Fibroblast of mammary gland (primary cell): ENCODE results near the gene NME7.

Source experiments
- DNase-seq: peaks from one replicate; pipeline ENCODE4 v3.0.0-alpha.2; 2010; ENCODE audit warnings: low read depth
- H3K4me3 ChIP-seq: 2 replicates; pipeline ENCODE4 v1.5.1; 2011; ENCODE audit warnings: low read depth, mild to moderate bottlenecking, low read length, moderate library complexity; ENCODE audit not compliant: control insufficient read depth
- TF ChIP-seq, protein P1 (sequence below): conservative IDR thresholded peaks from 2 replicates; pipeline ENCODE4 v1.5.1; 2011; ENCODE audit warnings: low read depth, low read length, inconsistent platforms; ENCODE audit not compliant: control insufficient read depth, insufficient read depth

The NME7 gene

DNA sequence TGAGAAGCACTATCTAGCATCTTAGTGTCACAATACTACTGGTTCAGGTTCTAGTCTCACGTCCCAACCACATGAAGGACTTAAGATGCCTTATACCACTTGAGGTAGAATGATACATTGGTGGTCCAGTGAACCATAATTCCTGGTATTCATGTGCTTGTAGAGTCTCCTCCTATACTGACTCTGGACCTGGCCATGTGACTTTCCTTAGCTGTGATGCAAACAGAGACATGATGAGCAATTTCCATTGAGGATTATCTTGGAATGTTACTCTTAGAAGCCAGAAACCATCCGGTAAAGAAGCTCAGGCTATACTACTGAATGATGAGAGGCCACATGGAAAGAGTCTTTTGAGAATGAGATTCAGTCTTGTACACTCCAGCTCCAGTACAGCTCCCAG lies 105.7 kb downstream of the NME7 start:
- no peak overlapping the region for H3K4me3 ChIP-seq
- peak; percentile 7 for DNase-seq
- TF ChIP-seq, protein P1, sequence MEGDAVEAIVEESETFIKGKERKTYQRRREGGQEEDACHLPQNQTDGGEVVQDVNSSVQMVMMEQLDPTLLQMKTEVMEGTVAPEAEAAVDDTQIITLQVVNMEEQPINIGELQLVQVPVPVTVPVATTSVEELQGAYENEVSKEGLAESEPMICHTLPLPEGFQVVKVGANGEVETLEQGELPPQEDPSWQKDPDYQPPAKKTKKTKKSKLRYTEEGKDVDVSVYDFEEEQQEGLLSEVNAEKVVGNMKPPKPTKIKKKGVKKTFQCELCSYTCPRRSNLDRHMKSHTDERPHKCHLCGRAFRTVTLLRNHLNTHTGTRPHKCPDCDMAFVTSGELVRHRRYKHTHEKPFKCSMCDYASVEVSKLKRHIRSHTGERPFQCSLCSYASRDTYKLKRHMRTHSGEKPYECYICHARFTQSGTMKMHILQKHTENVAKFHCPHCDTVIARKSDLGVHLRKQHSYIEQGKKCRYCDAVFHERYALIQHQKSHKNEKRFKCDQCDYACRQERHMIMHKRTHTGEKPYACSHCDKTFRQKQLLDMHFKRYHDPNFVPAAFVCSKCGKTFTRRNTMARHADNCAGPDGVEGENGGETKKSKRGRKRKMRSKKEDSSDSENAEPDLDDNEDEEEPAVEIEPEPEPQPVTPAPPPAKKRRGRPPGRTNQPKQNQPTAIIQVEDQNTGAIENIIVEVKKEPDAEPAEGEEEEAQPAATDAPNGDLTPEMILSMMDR: no peak

DNA sequence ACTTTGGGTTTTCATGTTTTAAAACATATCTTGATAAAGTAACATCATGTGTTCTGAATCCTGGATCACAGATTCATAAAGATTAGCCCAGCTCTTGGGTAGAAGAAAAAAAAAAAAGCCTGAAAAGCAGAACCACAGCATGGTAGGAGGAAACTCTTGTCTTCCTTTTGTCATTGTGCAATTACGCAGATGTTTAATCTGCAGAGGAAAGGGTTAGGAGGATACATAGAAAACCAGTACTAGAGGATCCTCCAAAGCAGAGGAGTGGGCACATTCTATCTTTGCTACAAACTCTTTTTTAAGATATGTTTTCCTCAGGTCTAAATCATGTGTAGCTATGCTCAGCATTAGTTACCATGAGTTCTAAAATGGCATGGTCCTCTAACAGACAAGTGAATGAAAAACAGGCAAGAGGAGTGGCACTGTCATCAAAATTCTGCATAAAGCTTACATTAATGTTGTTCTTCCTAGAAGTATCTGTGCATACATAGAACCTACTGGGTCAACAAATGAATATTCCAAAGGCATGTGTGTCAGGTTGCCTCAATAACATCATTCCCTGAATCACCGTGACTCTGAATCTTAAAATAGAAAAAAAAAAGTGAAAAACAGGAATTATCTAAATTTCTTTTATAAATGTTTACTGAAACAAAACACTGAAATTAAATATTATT lies 107.0 kb downstream of the NME7 start:
- DNase-seq: no peak
- TF ChIP-seq, protein P1: no peak
- no peak overlapping the region for H3K4me3 ChIP-seq

DNA sequence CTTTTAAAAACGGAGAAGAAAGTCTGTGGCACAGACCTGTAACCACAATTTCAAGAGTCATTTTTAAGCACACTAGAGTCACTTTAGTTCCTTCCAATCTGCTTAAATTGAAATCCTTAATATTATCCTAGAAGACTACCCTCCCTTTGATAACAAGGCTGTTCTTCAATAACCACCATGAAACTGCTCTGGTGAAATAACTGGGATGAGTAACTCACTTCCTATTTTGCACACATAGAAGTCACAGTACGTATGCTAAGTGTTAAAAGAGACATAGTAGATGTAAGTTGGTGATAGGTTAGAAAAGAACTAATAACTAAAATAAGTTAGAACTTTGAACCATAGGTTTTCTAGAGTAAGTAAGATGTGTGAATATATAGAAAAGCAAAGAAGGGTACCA lies 107.8 kb downstream of the NME7 start:
- no peak for DNase-seq
- no peak overlapping the region for H3K4me3 ChIP-seq
- TF ChIP-seq, protein P1: no peak

DNA sequence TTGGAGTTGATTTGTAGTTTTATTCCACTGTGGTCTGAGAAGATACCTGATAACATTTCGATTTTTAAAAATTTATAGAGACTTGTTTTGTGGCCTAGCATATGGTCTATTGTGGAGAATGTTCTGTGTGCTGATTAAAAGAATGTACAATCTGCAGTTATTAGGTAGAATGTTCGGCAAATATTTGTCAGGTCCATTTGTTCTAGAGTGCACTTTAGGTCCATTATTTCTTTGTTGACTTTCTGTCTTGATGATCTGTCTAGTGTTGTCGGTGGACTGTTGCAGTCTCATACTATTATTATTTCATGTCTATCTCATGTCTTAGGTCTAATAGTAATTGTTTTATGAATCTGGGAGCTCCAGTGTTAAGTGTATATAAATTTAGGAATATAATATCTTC lies 116.8 kb downstream of the NME7 start:
- no peak overlapping the region for H3K4me3 ChIP-seq
- TF ChIP-seq, protein P1: no peak
- no peak for DNase-seq

DNA sequence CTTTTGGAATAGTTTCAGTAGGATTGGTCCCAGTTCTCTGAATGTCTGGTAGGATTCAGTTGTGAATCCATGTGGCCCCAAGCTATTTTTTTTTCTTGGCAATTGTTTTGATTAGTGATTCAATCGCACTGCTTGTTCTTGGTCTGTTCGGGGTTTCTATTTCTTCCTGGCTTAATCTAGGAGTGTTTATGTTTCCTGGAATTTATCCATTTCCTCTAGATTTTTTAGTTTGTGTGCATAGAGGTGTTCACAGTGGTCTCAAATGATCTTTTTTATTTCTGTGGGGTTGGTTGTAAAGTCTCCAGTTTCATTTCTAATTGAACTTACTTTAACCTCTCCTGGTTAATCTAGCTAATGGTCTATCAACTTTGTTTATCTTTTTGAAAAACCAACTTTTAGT lies 117.6 kb downstream of the NME7 start:
- DNase-seq: peak; percentile 7
- TF ChIP-seq, protein P1: no peak
- H3K4me3 ChIP-seq: no peak overlapping the region

DNA sequence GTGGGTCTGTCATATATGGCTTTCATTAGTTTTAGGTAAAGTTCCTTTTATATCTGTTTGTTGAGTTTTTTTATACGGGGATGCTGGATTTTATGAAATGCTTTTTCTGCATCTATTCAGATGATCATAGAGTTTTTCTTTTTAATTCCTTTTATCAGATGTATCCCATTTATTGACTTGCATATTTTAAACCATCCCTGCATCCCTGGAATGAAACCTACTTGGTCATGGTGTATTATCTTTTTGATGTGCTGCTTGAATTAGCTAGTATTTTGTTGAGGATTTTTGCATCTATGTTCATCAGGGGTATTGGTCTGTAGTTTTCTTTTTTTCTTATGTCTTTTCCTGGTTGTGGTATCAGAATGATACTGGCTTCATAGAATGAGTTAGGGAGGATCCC lies 118.0 kb downstream of the NME7 start:
- TF ChIP-seq, protein P1: no peak
- no peak for DNase-seq

DNA sequence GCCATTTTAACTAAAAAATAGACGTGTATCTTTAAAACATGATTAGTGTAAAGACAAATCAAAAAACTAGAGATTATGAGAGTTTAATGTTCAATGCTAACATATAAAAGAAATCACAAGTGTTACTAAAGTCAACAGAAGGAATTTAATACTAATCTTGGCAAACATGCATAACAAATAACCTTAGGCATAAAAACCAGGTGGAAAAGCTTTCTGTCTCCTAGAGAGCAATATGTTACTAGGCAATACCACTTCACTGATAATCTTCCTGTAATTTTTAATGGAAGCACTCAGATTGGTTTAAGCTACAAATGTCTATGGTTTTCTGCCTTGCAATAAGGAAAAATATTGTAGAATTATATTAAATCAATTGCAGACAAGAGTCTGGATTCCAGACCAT lies 121.9 kb downstream of the NME7 start:
- H3K4me3 ChIP-seq: no peak overlapping the region
- TF ChIP-seq, protein P1: no peak
- DNase-seq: no peak

More for the DNA sequence above, 118.0 kb downstream of the NME7 start:
- H3K4me3 ChIP-seq: no peak overlapping the region
